HuH-7.5 (cell line): ENCODE results near the gene SAMD14.

Experiments
- DNase-seq: peaks from one replicate; pipeline ENCODE4 v3.0.0; 2011; ENCODE audit warnings: low spot score

Gene SAMD14

DNA sequence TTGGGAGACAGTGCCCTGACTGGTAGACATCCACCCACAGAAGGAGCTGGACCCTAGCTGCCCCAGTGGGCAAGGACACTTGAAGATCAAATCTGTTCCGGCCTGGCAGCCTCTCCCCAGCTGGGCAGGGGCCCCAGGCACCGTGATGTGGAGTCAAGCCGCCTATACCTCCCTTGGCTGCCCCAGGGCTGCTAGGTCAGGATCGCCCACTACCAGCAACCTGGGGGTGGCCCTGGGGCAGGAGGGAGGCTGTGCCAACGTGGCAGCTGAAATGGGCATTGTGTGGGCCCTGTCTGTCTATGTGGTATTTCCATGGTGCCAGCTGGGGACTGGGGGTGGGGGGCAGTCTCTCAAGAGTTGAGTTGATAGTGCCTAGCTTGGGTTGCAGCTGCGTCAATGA is 33.9 kb downstream of the SAMD14 start:
- no peak for DNase-seq

DNA sequence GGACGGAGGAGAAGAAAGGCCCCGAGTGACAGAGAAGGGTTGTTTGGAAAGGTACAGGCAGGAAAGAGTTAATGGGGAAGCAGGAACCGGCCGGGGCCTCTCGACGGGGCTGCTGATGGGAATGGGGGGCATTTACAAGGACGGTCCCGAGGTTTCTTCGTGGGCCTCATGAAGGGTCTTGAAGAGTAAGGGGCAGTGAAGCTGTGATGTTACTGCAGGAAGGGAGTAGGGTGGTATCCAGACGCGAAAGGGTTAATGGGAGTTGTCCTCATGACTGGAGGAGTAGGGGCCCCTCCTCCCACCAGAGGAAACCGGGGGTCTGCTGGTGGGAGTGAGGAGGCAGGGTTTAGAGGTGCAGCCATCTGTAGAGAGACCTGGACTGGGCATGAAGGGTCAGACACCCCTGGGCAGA is 34.3 kb downstream of the SAMD14 start:
- no peak for DNase-seq

DNA sequence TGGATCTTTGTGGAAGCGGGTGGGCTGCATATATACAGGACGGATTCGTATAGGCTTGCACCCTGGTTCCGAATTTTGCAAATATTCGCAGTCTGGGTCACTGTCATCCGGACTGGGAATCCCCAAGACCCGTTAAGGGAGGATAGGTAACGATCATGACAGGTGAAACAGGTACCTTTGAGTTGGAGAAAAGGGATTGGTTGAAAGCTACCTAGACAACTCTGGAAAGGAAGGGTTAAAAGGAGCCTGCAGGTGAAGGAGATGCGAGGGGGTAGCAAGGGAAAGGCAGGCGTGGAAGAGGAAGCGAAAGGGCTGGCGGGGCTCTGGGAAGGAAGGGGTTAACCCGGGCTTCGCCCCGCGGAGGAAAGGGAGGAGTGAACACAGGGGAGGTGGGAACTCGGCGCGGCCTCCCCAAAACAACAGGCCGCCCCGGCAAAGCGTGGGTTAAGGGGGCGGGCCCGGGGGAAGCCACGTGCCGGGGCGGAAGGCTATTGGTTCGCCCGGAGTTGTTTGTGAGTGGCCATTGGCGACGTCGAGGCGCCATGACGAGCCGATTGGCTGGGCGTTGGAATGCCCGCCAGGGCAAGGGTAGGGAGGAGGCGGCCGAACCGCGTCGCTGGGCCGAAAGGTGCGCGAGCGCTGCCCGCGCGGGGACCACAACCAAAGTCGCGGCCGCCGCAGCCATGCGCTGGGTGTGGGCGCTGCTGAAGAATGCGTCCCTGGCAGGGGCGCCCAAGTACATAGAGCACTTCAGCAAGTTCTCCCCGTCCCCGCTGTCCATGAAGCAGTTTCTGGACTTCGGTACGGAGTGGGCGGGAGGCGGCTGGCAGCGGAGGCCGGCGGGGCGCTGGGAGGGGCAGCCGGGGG is 35.0 kb downstream of the SAMD14 start, which contains the start of gene PDK2:
Gene PDK2, plus strand, starts transcription at position 599 of the 867 bp plus-strand sequence. Its CDS starts 85 bp downstream, at position 684.
- DNase-seq, result peak; percentile 95

DNA sequence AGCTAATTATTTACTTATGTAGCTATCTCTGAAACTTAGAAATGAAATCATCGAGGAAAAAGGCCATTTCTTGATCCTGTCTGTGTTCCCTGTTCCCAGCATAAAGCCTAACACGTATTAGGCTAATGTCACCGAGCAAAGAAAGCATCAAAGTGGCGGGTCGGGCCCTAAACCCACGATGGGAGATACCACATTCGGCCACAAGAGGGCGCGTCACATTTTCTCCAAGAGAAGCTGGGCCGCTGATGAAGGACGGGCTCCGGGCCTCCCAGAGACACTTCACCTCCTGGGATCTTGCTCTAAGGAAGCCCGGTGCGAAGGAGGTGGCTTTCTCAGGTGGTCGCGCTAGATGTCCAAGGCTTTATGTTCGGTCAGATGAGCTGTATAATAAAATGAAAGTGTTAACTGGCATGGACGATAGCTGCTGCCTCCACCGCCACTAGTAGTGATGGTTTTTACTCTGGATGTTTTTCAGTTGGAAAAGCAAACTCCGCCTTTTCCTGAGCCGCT is 35.7 kb downstream of the SAMD14 start:
- DNase-seq, result peak; percentile 87

DNA sequence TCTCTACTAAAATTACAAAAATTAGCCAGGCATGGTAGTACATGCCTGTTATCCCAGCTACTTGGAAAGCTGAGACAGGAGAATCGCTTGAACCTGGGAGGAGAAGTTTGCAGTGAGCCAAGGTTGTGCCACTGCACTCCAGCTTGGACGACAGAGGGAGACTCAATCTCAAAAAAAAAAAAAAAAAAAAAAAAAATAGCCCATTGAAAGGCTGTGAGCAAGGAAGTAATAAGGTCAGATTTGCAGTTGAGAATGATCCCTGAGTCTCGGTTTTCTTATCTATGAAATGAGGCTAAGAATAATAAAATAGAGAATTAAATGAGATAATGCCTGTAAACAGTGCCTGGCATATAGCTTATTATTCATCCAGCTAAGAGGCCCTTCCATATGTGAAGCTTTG is 36.2 kb downstream of the SAMD14 start:
- DNase-seq, result no peak

DNA sequence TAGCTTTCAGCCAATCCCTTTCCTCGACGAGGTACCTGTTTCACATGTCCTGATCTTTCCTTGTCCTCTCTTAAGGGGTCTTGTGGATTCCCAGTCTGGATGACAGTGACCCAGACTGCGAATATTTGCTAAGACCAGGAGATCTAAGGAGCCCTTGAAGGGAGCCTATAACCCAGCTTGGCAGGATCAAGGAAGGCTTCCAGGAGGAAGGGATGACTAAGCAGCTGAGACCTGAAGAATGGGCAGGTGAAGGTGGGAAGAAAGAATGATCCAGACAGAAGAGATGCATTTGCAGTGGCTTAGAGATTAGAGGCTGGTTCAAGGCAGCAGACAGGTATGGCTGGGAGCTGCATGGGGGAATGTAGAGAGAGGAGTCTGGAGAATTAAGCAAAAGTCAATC is 36.7 kb downstream of the SAMD14 start:
- DNase-seq, result no peak

DNA sequence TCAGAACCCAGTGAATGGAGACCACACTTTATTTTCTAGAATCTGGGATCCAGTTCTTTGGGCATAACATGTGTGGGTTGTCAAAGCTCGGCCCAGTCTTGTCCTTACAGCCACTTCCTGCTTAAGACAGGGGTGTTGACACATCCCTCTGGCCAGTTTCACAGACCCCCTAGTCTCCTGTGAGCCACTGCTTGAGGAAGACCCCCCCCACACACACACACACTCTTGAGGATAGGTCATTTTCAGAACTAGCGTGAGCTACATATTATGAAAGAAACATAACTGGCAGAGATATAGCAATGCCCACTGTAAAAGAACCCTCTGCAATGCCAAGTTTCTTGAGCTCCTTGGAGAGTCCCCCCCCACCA is 38.1 kb downstream of the SAMD14 start:
- no peak for DNase-seq

DNA sequence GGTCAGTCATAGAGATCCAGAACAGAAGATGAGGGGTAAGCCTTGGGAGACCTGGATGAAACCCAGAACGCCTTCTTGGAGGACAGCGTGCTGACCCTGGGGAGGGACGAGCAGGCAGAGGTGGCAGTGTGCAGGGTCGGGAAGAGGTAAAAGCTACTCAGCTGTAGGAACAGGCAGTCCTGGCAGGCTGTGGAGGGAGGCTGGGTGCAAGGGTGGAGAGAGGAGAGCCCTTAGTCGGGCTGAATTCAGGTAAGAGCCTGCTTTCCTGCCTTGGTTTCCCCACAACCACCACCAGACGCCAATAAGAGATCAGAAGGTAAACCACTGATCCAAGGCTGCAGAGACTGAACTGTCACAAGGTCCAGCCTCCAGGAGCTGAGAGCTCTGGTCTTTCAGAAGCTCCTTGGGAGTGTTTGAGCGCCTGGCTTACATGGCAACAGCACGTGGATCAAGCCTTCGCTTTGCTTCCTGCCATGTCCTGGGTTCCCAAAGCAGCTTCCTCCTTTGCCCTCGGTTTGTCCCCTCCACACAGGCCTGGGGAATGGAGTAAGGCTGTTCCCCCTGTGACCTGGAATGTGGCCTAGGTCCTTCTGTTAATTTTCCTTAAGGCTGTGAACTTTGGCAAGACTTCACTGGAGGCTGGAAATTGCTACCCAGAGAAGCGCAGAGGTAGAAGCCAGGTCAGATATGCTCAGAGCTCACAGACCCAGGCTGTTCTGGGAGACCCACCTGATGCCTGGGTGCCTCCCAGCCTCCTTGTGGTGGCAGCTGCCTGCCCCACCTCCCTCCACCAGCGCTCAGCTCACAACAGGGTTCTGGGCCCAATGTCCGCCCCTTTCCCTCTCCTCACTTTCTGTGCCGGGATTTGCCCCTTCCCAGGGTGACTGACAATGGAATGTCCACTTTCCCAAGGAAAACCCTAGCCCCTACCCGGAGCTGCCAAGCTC is 38.7 kb downstream of the SAMD14 start:
- no peak for DNase-seq

DNA sequence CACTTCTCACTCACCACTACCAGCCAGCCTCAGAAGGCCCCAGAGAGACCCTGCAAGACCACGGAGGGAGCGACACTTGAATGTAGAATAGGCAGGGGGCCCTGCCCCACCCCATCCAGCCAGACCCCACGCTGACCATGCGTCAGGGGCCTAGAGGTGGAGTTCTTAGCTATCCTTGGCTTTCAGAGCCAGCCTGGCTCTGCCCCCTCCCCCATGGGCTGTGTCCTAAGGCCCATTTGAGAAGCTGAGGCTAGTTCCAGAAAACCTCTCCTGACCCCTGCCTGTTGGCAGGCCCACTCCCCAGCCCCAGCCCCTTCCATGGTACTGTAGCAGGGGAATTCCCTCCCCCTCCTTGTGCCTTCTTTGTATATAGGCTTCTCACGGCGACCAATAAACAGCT is 39.9 kb downstream of the SAMD14 start:
- no peak for DNase-seq

DNA sequence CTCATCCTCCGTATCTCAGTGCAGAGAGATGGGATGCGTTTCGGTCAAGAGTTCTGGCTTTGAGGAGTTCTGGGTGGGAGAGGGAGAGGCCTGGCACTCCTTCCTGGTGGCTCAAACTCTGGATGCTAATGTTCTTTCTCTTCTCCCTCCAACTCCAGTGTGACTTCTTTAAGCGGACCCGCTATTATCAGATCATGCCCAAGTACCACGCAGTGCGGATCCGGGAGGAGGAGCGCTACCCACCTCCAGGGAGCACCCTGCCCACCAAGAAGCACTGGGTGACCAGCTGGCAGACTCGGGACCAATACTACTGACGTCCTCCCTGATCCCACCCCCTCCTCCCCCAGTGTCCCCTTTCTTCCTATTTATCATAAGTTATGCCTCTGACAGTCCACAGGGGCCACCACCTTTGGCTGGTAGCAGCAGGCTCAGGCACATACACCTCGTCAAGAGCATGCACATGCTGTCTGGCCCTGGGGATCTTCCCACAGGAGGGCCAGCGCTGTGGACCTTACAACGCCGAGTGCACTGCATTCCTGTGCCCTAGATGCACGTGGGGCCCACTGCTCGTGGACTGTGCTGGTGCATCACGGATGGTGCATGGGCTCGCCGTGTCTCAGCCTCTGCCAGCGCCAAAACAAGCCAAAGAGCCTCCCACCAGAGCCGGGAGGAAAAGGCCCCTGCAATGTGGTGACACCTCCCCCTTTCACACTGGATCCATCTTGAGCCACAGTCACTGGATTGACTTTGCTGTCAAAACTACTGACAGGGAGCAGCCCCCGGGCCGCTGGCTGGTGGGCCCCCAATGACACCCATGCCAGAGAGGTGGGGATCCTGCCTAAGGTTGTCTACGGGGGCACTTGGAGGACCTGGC is 40.8 kb downstream of the SAMD14 start:
- DNase-seq, result no peak

DNA sequence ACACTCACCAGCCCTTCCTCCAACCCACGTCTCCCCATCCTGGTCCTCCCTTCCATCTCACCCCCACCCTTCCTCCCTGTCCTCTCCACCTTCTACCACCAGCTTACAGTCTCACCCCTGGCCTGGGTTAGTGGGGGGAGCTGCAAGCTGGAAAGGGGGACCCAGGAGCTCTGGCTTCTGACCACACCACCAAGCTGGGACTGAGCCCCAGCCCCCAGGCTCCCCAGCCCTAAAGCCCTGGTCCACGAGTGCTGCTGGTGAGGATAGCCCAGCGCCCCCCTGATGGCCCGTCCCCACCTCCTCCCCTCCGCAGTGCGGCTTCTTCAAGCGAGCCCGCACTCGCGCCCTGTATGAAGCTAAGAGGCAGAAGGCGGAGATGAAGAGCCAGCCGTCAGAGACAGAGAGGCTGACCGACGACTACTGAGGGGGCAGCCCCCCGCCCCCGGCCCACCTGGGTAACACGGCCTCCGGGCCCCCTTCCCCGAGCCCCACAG is 42.0 kb downstream of the SAMD14 start:
- no peak for DNase-seq

DNA sequence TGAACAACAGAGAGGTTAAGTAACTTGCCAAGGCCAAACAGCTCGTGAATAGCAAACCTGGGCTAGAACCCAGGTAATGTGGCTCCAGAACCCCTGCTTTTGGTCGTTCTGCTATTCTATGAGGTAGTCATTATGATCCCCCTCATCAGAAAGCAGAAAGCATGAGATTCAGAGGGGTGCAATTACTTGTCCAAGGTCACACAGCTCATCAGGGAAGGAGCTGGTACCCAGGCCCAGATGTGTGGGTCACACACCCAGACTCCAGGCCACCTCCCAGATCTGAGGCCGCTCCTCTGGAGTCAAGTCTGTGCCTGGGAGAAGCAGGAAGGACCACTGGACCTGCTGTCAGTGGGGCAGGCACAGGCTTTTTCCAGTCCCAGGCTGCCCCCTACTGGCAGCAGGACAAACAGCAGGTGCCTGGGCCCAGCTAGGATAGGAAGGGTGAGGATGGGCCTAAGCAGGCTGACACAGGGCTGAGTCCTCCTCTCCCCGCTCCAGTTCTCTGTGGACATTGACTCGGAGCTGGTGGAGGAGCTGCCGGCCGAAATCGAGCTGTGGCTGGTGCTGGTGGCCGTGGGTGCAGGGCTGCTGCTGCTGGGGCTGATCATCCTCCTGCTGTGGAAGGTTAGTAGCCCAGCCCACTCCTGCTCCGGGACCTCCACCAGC is 42.6 kb downstream of the SAMD14 start:
- peak; percentile 90 for DNase-seq

DNA sequence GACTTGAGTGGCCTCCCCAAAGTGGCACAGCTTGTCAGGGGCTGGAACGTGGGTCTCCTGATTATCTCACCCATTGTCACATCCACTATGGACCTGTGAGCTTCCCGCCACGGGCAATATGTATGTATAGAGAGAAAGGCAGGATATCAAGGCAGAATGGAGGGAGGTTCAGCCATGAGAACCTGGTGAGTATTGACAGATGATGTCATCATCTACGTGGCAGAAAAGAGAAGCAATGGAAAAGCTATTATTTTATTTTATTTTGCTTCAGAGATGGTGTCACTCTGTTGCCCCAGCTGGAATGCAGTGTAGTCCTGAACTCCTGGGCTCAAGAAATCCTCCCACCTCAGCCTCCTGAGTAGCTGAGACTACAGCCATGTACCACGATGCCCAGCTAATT is 48.2 kb downstream of the SAMD14 start:
- no peak for DNase-seq

DNA sequence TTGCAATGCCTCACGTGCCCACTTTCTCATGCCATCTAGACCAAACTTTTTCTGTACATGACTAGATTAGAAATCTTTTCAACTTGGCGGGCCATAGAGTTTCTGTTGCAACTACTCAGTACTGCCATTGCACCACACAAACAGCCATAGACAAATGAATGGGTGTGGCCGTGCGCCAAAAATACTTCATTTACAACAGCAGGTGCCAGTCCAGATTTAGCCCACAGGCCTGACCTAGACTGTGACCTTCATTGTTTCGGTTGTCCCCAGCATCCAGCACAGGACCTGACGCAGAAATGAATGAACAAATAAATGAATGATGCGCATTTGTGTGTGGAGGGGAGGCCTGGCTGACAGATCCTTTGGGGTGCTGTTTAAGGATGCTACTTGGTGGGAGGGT is 49.1 kb downstream of the SAMD14 start:
- DNase-seq, result no peak

DNA sequence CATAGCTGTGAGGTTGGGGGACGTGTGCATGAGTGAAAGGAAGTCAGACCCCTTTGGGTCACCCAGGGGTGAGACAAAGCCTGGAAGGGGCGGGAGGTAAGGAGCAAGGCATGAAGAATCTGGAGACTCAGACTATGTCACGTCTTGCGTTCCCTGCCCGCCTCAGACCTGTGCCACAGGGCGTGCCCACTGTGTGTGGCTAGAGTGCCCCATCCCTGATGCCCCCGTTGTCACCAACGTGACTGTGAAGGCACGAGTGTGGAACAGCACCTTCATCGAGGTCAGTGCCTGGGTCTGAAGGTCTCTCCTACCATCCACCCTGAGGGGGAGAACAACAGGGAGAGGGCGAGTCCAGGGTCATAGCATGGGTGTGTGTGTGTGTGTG is 49.9 kb downstream of the SAMD14 start:
- no peak for DNase-seq

DNA sequence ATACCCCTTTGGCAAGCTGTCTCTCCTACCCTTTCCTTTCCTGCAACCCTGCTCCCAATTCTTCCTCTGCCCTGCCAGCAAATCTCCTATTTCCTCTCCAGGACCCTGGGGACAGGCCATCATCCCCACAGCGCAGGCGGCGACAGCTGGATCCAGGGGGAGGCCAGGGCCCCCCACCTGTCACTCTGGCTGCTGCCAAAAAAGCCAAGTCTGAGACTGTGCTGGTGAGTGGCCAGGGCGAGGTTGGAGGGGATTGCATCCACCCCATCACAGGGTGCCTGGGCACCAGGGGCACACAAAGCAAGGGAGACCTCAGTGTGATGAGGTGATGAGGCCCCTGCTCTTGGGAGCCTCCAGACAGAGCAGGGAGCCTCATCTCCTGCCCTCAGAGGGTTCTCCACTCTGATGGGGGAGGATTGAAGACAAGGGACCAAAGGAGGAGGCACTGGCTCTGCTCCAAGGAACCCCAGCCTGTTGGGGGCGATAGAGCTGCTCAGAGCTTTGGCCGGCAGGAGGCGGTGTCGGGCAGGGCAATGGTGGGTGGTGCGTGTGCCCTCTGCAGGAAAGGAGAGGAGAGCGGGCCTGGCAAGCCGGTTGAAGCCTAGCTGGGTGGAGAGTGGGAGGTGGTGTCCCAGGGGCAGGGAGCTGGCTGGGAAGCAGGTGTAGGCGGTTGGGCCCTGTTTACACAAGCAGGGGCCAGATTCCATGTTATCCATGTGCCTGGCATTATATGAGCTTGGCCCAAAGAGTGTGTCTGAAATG is 50.4 kb downstream of the SAMD14 start:
- no peak for DNase-seq

DNA sequence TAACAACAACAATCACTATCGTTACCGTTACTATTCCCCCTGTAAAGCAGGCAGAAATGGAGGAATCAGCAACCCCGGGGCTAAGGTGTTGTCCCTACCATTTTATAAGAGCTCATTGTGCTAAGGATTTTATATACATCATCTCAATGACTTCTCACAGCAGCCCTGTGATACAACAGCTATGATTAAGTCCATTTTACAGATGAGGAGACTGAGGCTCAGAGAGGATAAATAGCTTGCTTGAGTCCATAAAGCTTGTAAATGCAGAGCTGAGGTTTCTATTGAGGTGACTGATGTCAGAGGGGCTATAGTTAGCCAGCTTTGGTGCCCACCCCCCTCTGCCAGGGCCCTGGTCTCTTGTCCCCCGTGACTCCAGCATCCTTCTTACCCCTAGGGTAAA is 51.5 kb downstream of the SAMD14 start:
- no peak for DNase-seq

DNA sequence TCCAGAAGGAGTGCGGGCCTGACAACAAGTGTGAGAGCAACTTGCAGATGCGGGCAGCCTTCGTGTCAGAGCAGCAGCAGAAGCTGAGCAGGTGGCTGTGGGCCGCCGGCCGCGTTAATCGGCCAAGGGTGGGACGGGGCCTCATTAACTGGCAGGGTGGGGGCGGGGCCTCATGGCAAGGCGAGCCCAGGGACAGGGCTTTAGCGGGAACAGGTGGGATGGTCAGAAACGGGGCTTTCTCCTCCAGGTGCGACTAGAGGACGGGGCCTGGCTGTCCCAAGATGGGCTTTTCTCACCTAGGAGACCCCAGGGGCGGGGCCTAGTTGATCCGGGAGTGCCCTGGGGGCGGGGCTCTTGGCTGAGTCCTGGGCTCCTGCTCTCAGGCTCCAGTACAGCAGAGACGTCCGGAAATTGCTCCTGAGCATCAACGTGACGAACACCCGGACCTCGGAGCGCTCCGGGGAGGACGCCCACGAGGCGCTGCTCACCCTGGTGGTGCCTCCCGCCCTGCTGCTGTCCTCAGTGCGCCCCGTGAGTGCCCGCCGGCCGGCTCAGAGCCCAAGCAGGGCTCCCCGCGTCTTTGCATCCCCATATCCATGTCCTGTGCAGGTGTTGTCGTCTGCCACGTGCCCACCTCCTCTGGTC is 53.2 kb downstream of the SAMD14 start:
- DNase-seq, result no peak

DNA sequence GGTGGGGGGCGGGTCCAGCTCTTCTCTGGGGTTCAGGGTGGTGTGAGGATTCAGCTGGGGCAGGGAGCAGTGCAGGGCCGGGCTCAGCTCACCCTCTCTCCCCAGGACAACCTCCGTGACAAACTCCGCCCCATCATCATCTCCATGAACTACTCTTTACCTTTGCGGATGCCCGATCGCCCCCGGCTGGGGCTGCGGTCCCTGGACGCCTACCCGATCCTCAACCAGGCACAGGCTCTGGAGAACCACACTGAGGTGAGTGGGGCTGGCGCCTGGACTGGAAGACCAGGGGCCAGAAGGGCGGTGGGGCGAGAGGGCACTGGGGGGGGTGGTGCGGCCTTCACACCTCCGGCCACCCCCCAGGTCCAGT is 53.8 kb downstream of the SAMD14 start:
- no peak for DNase-seq
